Activated CD4-positive, alpha-beta memory T cell treated with anti-CD3 and anti-CD28 coated beads, Interleukin-2, amount 10 ng/mL, durations not matched to agents 7 days and 5 days (primary cell): Measurements from ENCODE around the gene PHF24. TPM values are rescaled to one million over a fixed set of nuclear protein-coding genes. Genes with fewer than 3 reads are reported as not detected.

Experiments
- CTCF ChIA-PET: fragments of 350-600 bp; sonication (Branson Sonifier 250); formaldehyde crosslinking; loops from one replicate; lab custom pipeline; 2021; ENCODE audit warnings: antibody characterized with exemption, inconsistent platforms; lab: Charles Lee
- POLR2A ChIA-PET: fragments of 350-600 bp; sonication (Branson Sonifier 250); formaldehyde crosslinking; loops from one replicate; lab custom pipeline; 2021; ENCODE audit warnings: antibody characterized with exemption; lab: Charles Lee
- DNase-seq: peaks from one replicate; pipeline ENCODE4 v3.0.0-alpha.2; 2020
- H3K27ac Mint-ChIP-seq: one replicate; pipeline ENCODE4 v1.8.0; 2021; ENCODE audit warnings: mild to moderate bottlenecking, mixed read lengths
- H3K27me3 Mint-ChIP-seq: one replicate; pipeline ENCODE4 v1.8.0; 2021; ENCODE audit warnings: mixed read lengths
- H3K36me3 Mint-ChIP-seq: one replicate; pipeline ENCODE4 v1.8.0; 2021; ENCODE audit warnings: low read depth, mixed read lengths
- H3K4me1 Mint-ChIP-seq: one replicate; pipeline ENCODE4 v1.8.0; 2021; ENCODE audit warnings: mixed read lengths
- H3K4me3 Mint-ChIP-seq: one replicate; pipeline ENCODE4 v1.8.0; 2021; ENCODE audit warnings: mild to moderate bottlenecking, mixed read lengths
- H3K9me3 Mint-ChIP-seq: one replicate; pipeline ENCODE4 v1.8.0; 2021; ENCODE audit warnings: mixed read lengths
- total RNA-seq, 2 experiments: library from RNA; stranded (reverse); gene quantifications; one replicate each; pipeline ENCODE4 v1.2.3, GENCODE V29; 2021

Gene PHF24
- total RNA-seq, 2 experiments from 2014 or later: not detected

DNA sequence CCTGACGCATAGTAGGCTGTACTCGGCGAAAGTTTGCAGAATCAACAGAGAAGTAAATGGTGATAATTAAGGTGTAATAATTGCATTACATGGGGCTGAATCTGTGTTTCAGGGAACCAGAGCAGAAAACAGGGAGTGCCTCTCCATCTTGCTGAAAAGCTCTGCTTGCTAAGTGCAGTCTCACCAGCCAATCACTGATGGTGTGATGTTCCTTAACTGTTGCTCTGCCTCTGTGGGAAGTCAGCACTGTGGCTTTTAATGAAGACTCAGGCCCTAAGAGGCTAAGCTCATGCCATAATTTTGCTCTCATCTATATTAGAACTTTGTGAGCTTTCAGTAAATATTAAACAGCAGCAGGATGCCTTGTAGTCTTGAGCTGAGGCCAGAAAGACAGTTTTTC, 4.5 kb downstream of the PHF24 start:
- Mint-ChIP-seq H3K27me3 (peaks cover 69% of the 10 kb centered on the region), H3K4me3 (no peak overlapping the region), H3K36me3 (no peaks in the 10 kb centered on the region), H3K4me1 (peaks cover 7% of the 10 kb centered on the region), H3K9me3 (no peaks in the 10 kb centered on the region), H3K27ac (no peak overlapping the region)
- no peak for DNase-seq
- CTCF ChIA-PET: interaction anchor here (1.1 kb wide), 2 partner anchors 63 to 202 kb away, joined by 3 read pairs; no protein-coding TSS in a partner anchor
- POLR2A ChIA-PET: interaction anchor here (1.3 kb wide), 1 partner anchor 110 kb away, joined by 3 read pairs; the partner anchor contains the start of gene VCP

DNA sequence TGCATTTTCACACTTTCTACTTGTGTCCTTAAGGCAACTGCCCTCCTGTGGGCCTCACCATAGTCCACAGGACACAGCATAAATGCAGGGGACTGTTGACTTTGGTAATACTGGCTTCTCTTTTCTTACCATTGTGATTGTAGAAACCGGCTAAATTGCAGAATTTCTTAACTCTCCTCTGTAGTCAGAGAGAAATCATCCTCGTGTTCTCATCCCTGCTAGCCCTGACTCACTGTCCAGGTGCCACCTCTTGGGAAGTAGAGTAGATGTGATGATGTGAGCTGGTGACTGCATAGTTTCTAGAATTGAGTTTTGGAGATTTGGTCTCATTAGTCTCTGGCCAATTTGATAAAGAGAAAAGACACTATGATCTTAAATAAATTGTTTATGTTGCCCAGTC, 5.5 kb downstream of the PHF24 start:
- Mint-ChIP-seq H3K27me3 (peaks cover 70% of the 10 kb centered on the region), H3K4me3 (no peak overlapping the region), H3K4me1 (peaks cover 7% of the 10 kb centered on the region), H3K36me3 (no peaks in the 10 kb centered on the region), H3K27ac (no peak overlapping the region), H3K9me3 (no peaks in the 10 kb centered on the region)
- CTCF ChIA-PET: interaction anchor here (0.9 kb wide), 1 partner anchor 261 kb away, joined by 3 read pairs; no protein-coding TSS in a partner anchor
- POLR2A ChIA-PET: no interaction called here
- DNase-seq: no peak

DNA sequence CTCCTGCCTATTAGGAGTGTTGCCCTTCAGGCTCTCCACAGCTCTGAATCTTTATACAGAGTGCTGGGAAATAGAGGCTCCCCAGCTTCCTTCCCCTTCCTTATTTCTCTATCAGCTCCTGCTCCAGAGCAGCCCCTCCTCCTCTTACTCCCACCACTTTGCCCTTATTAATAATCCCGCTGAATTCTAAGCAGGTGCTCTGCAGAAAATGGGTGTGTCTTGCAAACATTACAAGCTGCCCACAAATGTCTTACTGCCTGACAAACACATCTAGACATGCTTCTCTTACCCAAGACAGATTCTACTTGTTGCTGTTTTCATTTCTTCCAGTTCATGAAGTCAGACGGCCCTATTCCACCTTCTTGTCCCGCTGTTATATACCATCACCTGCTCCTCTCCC, 6.4 kb downstream of the PHF24 start:
- H3K4me3 Mint-ChIP-seq: no peak overlapping the region
- H3K36me3 Mint-ChIP-seq: no peaks in the 10 kb centered on the region
- H3K9me3 Mint-ChIP-seq: no peaks in the 10 kb centered on the region
- ChIA-PET POLR2A (no interaction called here), CTCF (interaction anchor here (0.6 to 1.2 kb wide), 3 partner anchors 20 to 262 kb away, joined by 3 to 4 read pairs (median 3); no protein-coding TSS in a partner anchor)
- no peak overlapping the region for H3K27ac Mint-ChIP-seq
- no peak for DNase-seq
- H3K27me3 Mint-ChIP-seq: peaks cover 63% of the 10 kb centered on the region
- peaks cover 7% of the 10 kb centered on the region for H3K4me1 Mint-ChIP-seq

DNA sequence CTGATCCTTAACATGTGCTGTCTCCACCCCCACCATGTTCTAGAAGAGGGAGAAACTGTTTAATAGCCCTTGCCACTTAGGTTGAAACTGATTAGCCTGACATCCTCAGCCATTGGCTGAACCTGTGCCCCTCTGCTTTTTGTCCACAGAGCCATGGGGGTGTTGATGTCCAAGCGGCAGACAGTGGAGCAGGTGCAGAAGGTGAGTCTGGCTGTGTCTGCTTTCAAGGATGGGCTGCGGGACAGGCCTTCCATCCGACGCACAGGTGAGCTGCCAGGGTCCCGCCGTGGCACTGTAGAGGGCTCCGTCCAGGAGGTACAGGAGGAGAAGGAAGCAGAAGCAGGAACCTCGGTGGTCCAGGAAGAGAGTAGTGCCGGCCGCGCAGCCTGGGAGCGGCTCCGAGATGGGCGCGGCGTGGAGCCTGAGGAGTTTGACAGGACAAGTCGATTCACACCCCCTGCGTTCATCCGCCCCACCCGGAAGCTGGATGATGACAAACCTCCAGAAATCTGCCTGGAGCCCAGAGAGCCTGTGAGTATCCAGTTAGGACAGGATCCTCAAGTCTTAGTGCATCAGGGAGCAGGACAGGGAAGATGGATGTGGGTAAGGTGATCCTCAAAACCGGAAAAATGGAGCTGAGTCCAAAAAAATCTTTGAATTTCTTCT, 13.2 kb downstream of the PHF24 start:
- Mint-ChIP-seq H3K4me3 (no peak overlapping the region), H3K27ac (no peak overlapping the region), H3K27me3 (peaks cover 29% of the 10 kb centered on the region), H3K9me3 (no peaks in the 10 kb centered on the region), H3K36me3 (no peaks in the 10 kb centered on the region), H3K4me1 (no peaks in the 10 kb centered on the region)
- no peak for DNase-seq
- ChIA-PET POLR2A (no interaction called here), CTCF (interaction anchor here (0.6 kb wide), 1 partner anchor 9 kb away, joined by 3 read pairs; no protein-coding TSS in a partner anchor)

DNA sequence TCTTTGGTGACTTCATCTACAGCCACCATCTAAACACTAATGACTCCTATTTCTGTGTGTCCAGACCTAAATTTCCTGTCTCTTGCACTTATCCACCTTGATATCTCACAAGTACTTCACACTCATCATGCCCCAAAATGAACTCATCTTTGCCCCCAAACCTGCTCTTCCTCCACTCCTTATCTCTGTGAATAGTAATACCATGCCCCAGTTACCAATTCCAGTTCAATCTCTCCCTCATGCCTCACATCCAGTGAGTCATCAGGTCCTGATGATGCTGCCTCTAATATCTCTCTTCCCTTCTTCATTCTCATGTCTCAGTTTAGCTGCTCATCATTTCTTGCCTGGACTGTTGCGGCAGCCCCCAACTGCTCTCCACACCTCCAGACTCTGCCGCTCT, 16.6 kb downstream of the PHF24 start:
- no peaks in the 10 kb centered on the region for H3K4me1 Mint-ChIP-seq
- no peaks in the 10 kb centered on the region for H3K9me3 Mint-ChIP-seq
- H3K36me3 Mint-ChIP-seq: no peaks in the 10 kb centered on the region
- H3K27me3 Mint-ChIP-seq: peaks cover 16% of the 10 kb centered on the region
- POLR2A ChIA-PET: no interaction called here
- H3K27ac Mint-ChIP-seq: no peak overlapping the region
- H3K4me3 Mint-ChIP-seq: no peak overlapping the region
- DNase-seq: no peak
- CTCF ChIA-PET: no interaction called here

DNA sequence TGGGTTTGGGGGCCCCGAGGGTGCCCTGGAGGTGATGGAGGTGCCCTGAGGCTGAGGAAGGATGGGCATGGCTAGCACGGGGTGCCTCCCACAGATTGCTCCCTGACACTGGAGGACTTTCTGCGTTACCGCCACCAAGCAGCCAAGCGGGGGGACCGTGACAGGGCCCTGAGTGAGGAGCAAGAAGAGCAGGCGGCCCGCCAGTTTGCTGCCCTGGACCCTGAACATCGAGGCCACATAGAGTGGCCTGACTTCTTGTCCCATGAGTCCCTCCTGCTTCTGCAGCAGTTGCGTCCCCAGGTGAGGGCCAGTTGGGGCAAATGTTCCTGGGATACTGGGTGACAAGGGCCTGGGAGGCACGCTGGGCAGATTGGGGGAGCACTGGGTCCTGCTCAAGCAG, 18.4 kb downstream of the PHF24 start:
- Mint-ChIP-seq H3K27ac (no peak overlapping the region), H3K4me3 (no peak overlapping the region), H3K36me3 (no peaks in the 10 kb centered on the region), H3K9me3 (no peaks in the 10 kb centered on the region), H3K4me1 (no peaks in the 10 kb centered on the region), H3K27me3 (peaks cover 13% of the 10 kb centered on the region)
- no peak for DNase-seq
- CTCF ChIA-PET: no interaction called here
- POLR2A ChIA-PET: no interaction called here

DNA sequence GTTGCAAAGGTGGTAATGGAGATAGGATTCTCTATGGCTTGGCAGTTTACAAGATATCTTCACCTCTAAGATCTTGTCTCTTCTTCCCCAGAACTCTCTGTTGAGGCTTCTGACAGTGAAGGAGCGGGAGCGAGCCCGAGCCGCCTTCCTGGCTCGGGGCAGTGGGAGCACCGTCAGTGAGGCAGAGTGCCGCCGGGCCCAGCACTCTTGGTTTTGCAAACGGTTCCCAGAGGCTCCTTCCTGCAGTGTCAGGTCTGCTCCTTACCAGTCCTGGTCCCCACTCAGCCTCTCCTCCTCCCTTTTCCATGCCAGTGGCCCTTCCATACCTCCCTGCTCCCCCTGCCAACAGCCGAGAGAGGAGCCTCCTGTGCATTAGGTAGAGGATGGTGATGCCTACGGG, 18.9 kb downstream of the PHF24 start:
- CTCF ChIA-PET: no interaction called here
- Mint-ChIP-seq H3K36me3 (no peaks in the 10 kb centered on the region), H3K4me3 (no peak overlapping the region), H3K27me3 (peaks cover 13% of the 10 kb centered on the region), H3K9me3 (no peaks in the 10 kb centered on the region), H3K4me1 (no peaks in the 10 kb centered on the region), H3K27ac (no peak overlapping the region)
- POLR2A ChIA-PET: no interaction called here
- no peak for DNase-seq

DNA sequence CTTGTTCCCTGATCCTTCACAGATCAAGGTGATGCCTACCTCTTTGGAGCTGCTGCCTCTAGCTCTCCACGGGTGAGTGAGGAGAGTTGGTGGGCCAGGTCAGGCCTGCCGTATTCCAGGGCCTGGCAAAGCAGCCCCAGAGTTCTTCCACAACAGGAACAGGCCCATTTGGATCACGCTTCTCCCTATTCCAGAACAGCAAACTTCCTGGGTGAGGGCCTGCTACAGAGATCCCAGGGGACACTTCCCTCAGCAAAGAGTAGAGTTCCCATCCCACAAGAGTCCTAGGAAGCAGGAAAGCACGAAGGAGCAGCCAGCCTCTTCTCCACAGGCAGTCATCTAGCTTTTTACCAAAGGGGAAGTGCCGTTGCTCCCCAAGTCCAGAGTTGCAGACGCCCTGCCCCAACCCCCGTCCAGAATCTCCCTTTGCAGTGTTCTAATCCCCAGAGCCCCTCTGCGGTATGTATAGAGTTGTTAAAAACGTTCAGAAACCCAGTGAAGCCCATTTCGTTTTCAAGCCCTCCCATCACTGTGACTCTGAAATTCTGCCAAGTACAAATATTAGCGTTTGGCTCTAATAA, 22.2 kb downstream of the PHF24 start:
- H3K27ac Mint-ChIP-seq: no peak overlapping the region
- ChIA-PET POLR2A (no interaction called here), CTCF (interaction anchor here (1.0 kb wide), 1 partner anchor 14 kb away, joined by 3 read pairs; no protein-coding TSS in a partner anchor)
- H3K4me3 Mint-ChIP-seq: no peak overlapping the region
- DNase-seq: no peak
- H3K27me3 Mint-ChIP-seq: peaks cover 2% of the 10 kb centered on the region
- peaks cover 21% of the 10 kb centered on the region for H3K4me1 Mint-ChIP-seq
- no peaks in the 10 kb centered on the region for H3K9me3 Mint-ChIP-seq
- H3K36me3 Mint-ChIP-seq: no peaks in the 10 kb centered on the region

DNA sequence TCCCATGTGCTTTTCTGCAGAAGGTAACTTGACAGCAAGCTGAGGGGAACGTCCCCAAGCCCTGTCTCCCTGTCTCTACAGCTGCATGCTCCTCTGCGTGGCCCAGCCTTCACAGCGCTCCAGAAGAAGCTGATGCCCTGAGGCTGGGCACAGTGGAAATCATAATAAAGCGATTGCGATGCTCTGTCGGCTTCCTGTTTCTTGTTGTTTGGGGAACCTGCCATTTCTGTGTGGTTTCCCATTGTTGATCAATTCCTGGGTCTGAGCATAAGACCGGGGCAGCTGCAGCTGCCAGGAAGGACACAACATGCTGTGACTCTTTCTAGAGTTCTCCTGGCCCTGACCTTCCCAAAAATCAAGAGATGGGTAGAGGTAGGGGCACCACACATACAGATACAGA, 24.3 kb downstream of the PHF24 start:
- ChIA-PET POLR2A (no interaction called here), CTCF (interaction anchor here (0.5 to 1.2 kb wide), 4 partner anchors 10 to 222 kb away, joined by 3 to 8 read pairs (median 4); no protein-coding TSS in a partner anchor)
- Mint-ChIP-seq H3K4me1 (peaks cover 38% of the 10 kb centered on the region), H3K9me3 (no peaks in the 10 kb centered on the region), H3K36me3 (no peaks in the 10 kb centered on the region), H3K27ac (no peak overlapping the region), H3K4me3 (no peak overlapping the region), H3K27me3 (no peaks in the 10 kb centered on the region)
- no peak for DNase-seq

DNA sequence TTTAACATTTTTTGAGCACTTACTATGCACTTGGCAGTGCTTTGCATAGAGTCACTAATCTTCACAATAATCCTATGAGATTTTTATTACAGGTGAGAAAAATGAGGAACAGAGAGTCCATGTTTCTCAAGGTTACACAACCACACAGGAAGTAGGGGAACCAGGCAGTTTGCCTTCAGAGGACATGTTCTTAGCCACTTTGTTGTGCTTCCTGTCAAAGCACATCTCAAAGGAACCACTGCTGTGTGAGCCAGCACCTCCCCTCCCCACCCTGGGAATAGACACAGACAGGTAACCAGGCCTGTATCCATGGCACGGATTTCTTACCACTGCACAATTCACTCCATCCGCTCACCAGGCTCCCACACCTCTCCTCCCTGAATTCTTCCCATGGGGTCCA, 25.1 kb downstream of the PHF24 start:
- Mint-ChIP-seq H3K4me1 (peaks cover 44% of the 10 kb centered on the region), H3K27me3 (no peaks in the 10 kb centered on the region), H3K36me3 (no peaks in the 10 kb centered on the region), H3K27ac (no peak overlapping the region), H3K4me3 (no peak overlapping the region), H3K9me3 (no peaks in the 10 kb centered on the region)
- ChIA-PET CTCF (interaction anchor here (1.1 to 1.2 kb wide), 3 partner anchors 12 to 223 kb away, joined by 3 to 8 read pairs (median 4); no protein-coding TSS in a partner anchor), POLR2A (no interaction called here)
- no peak for DNase-seq

DNA sequence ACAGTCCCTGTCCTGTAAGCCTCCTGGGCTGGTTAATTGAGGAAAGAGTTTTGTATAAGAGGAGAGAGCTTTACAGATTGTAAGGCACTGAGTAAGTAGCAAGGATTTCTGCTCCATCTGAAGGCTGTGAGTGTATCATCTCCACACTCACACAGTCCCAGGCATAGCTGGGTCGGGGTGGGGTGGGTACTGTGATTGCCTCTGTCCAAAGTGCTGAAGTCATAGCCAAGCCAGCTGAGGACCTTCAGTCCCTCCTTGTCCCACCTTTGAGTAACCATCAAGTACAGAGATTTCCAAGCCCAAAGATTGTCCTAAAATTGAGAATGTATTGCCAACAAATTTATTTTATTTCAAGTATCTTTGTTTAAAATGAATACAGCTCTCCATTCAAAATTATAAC, 26.0 kb downstream of the PHF24 start:
- H3K4me1 Mint-ChIP-seq: peaks cover 51% of the 10 kb centered on the region
- peak; percentile 36 for DNase-seq
- H3K27me3 Mint-ChIP-seq: no peaks in the 10 kb centered on the region
- no peak overlapping the region for H3K27ac Mint-ChIP-seq
- ChIA-PET POLR2A (no interaction called here), CTCF (interaction anchor here (0.6 to 3.4 kb wide), 8 partner anchors 10 to 297 kb away, joined by 3 to 39 read pairs (median 4); no protein-coding TSS in a partner anchor)
- no peaks in the 10 kb centered on the region for H3K9me3 Mint-ChIP-seq
- H3K36me3 Mint-ChIP-seq: no peaks in the 10 kb centered on the region
- H3K4me3 Mint-ChIP-seq: no peak overlapping the region

DNA sequence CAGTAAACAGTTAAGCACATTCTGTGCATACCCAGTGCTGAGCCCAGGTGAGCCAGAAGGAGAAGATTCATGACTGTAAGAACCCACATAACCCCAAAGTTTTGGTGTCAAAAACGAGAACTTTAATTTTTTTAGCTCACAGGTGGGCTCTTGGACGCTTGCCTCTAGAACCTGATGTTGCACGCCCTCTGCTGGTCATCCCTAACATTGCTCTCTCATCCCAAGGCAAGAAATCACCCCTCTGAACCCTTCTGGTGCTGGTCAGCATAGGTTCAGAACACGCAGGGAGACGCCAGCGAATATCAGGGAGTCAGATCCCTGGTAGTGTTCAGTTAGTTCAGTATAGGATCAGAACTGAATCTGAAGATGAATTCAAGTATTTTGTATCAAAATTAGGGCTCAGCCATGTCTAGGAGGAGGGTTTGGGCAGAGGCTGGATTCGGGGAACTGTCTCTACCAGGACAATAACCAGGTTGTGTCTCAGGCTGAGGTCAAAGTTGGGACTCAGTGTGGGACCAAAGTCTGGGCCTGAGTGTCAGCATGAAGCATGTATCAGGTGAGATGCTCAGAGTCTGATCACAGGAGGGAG, 27.3 kb downstream of the PHF24 start:
- Mint-ChIP-seq H3K4me3 (no peak overlapping the region), H3K4me1 (peaks cover 56% of the 10 kb centered on the region), H3K36me3 (no peaks in the 10 kb centered on the region), H3K27me3 (no peaks in the 10 kb centered on the region), H3K27ac (no peak overlapping the region), H3K9me3 (no peaks in the 10 kb centered on the region)
- CTCF ChIA-PET: interaction anchor here (0.6 to 3.4 kb wide), 16 partner anchors 10 to 225 kb away, joined by 3 to 39 read pairs (median 4); partner anchors contain the start of genes ATOSB, FANCG and VCP
- peak; percentile 65 for DNase-seq
- POLR2A ChIA-PET: interaction anchor here (1.0 kb wide), 1 partner anchor 86 kb away, joined by 3 read pairs; no protein-coding TSS in a partner anchor

DNA sequence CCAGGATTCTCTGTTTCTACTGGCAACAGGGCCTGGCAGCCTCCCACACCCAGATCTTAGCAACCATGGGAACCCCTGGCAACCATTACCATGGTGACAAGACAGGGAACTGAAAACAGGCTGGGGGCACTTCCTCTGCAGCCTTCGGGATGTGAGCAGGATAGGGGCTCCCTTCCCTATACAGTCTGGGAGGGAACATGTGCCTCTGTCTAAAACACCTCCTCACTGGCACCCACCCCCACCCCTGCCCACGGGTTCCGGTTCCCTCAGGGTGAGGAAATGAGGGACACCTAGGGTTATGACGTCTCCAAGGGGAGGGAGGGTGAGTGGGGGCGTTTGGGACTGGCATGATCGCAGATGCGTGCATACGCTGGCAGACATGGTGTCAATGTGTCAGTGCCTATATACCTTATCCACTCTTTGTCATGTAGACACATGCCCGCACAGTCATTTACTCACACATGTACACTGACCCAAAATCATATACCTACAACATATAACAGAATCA, 28.5 kb downstream of the PHF24 start:
- no peaks in the 10 kb centered on the region for H3K27me3 Mint-ChIP-seq
- H3K9me3 Mint-ChIP-seq: no peaks in the 10 kb centered on the region
- peak; percentile 45 for DNase-seq
- H3K4me1 Mint-ChIP-seq: peaks cover 62% of the 10 kb centered on the region
- no peaks in the 10 kb centered on the region for H3K36me3 Mint-ChIP-seq
- H3K4me3 Mint-ChIP-seq: no peak overlapping the region
- no peak overlapping the region for H3K27ac Mint-ChIP-seq
- CTCF ChIA-PET: interaction anchor here (0.6 to 3.4 kb wide), 3 partner anchors 22 to 1157 kb away, joined by 4 to 39 read pairs (median 4); no protein-coding TSS in a partner anchor
- POLR2A ChIA-PET: no interaction called here
